Spleen (tissue), 7 donors: Measurements from ENCODE around the gene RSPO1.
"Not testable (repeated sequence)": the region's sequence is repeated elsewhere in the genome, so short reads cannot be mapped to it uniquely, and the experiment has no call there.

Experiments used
- POLR2A ChIP-seq, 3 donors: fragments of 450-650 bp; IDR thresholded peaks; one replicate each; pipeline ENCODE4 v1.5.1; 2017; ENCODE audit warnings: antibody characterized with exemption in 3 of 3, mild to moderate bottlenecking in 1 of 3
- TF ChIP-seq, protein P1 (sequence below), 11 experiments: fragments of 200-600 bp in 7 of 11; fragments of 450-650 bp in 4 of 11; sonication (generic) in 4 of 11; IDR thresholded peaks in 8 of 11; conservative IDR thresholded peaks in 3 of 11; 1 replicate in 7 of 11; 2 replicates in 4 of 11; pipeline versions ENCODE4 v1.4.0 to v1.8.0; 2016 to 2021; ENCODE audit warnings: antibody characterized with exemption in 11 of 11, inconsistent platforms in 4 of 11, mild to moderate bottlenecking in 1 of 11
- donor health status: DM: no; HTN: no; CAD: no; lungs with moderate emphysema.
- donor health status: DM: no; HTN: no; CAD: no.
- donor health status: DM: no; HTN: no; CAD: no.

DNA sequence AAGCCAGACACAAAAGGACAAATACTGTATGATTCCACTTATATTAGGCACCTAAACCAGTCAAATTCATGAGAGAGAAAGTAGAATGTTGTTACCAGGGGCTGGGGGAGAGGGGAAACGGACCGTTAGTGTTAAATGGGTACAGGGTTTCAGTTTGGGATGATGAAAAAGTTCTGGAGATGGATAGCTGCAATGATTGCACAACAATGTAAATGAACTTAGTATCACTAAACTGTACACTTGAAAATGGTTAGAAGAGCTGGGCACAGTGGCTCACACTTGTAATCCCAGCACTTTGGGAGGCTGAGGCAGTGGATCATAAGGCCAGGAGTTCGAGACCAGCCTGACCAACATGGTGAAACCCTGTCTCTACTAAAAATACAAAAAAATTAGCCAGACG, 50.1 kb downstream of the RSPO1 start:
- TF ChIP-seq, protein P1, sequence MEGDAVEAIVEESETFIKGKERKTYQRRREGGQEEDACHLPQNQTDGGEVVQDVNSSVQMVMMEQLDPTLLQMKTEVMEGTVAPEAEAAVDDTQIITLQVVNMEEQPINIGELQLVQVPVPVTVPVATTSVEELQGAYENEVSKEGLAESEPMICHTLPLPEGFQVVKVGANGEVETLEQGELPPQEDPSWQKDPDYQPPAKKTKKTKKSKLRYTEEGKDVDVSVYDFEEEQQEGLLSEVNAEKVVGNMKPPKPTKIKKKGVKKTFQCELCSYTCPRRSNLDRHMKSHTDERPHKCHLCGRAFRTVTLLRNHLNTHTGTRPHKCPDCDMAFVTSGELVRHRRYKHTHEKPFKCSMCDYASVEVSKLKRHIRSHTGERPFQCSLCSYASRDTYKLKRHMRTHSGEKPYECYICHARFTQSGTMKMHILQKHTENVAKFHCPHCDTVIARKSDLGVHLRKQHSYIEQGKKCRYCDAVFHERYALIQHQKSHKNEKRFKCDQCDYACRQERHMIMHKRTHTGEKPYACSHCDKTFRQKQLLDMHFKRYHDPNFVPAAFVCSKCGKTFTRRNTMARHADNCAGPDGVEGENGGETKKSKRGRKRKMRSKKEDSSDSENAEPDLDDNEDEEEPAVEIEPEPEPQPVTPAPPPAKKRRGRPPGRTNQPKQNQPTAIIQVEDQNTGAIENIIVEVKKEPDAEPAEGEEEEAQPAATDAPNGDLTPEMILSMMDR (IDR thresholded peaks at IDR 0.05 in 8 of 11, conservative IDR thresholded peaks at IDR 0.05 in 3 of 11) = not testable (repeated sequence)
- not testable (repeated sequence) for TF ChIP-seq POLR2A (IDR thresholded peaks at IDR 0.05)
